Thyroid gland (tissue), 4 donors: Measurements from ENCODE around the gene MAPT. TPM values are rescaled to one million over a fixed set of nuclear protein-coding genes. Genes with fewer than 3 reads are reported as not detected.

Experiments used
- DNase-seq, 2 donors: peaks; one replicate each; pipeline ENCODE4 v3.0.0-alpha.2; 2019
- H3K27ac ChIP-seq, 3 donors: fragments of 200-600 bp; sonication (generic); 1 replicate in 2 of 3; 2 replicates in 1 of 3; pipeline ENCODE4 v1.5.1; 2016 to 2019; ENCODE audit warnings: mild to moderate bottlenecking in 1 of 3, moderate library complexity in 1 of 3
- H3K27me3 ChIP-seq: fragments of 200-600 bp; sonication (generic); one replicate; pipeline ENCODE4 v1.5.1; 2019
- H3K36me3 ChIP-seq, 2 donors: fragments of 200-600 bp; sonication (generic); one replicate each; pipeline ENCODE4 v1.5.1; 2016 to 2019
- H3K4me1 ChIP-seq, 2 donors: fragments of 200-600 bp; sonication (generic); one replicate each; pipeline ENCODE4 v1.5.1; 2017 to 2019
- H3K4me3 ChIP-seq, 3 donors: fragments of 200-600 bp; sonication (generic); replicated peaks in 1 of 3; 1 replicate in 2 of 3; 2 replicates in 1 of 3; pipeline ENCODE4 v1.5.1; 2016; ENCODE audit warnings: mild to moderate bottlenecking in 1 of 3
- H3K9me3 ChIP-seq: fragments of 200-600 bp; sonication (generic); one replicate; pipeline ENCODE4 v1.5.1; 2017
- POLR2A ChIP-seq, 2 donors: fragments of 450-650 bp; IDR thresholded peaks; one replicate each; pipeline ENCODE4 v1.6.1; 2017; ENCODE audit warnings: antibody characterized with exemption in 2 of 2, mild to moderate bottlenecking in 2 of 2, moderate library complexity in 1 of 2
- WGBS, 2 donors: methylation state at CpG; one replicate each; pipeline ENCODE4 v1.1.5; 2017; 5-methylcytosine and 5-hydroxymethylcytosine counted together
- intact Hi-C: fragments of 100-400 bp; cut with DNase I; formaldehyde crosslinking; loops from one replicate; pipeline ENCODE4 v1.15.1; 2023
- total RNA-seq, 4 donors: library from RNA; depleted of rRNA; stranded (reverse); fragments of >200 nt; gene quantifications; one replicate each; pipeline ENCODE4 v1.2.3, GENCODE V29; 2016
- TF ChIP-seq, protein P1 (sequence below), 6 experiments: fragments of 200-600 bp in 3 of 6; fragments of 450-650 bp in 3 of 6; sonication (generic) in 3 of 6; IDR thresholded peaks; one replicate each; pipeline ENCODE4 v1.5.1; 2016 to 2019; ENCODE audit warnings: antibody characterized with exemption in 6 of 6, mild to moderate bottlenecking in 2 of 6, inconsistent platforms in 1 of 6, moderate library complexity in 1 of 6

Gene MAPT
- total RNA-seq, 4 donors from 2014 or later = 0.54 to 1.8 (median 0.92) TPM

GRCh38 chr17:45998987-45999899, 104.9 kb downstream of the MAPT start, which contains the start of gene STH:
TSS of gene STH (plus strand) at chr17:45999250. CDS start at chr17:45999280, 30 bp downstream.
- peaks cover 6 to 8% of the 10 kb centered on the region in 2 donors for H3K4me1 ChIP-seq
- H3K27me3 ChIP-seq = no peaks in the 10 kb centered on the region
- TF ChIP-seq POLR2A (IDR thresholded peaks at IDR 0.05) = no peak
- TF ChIP-seq, protein P1, sequence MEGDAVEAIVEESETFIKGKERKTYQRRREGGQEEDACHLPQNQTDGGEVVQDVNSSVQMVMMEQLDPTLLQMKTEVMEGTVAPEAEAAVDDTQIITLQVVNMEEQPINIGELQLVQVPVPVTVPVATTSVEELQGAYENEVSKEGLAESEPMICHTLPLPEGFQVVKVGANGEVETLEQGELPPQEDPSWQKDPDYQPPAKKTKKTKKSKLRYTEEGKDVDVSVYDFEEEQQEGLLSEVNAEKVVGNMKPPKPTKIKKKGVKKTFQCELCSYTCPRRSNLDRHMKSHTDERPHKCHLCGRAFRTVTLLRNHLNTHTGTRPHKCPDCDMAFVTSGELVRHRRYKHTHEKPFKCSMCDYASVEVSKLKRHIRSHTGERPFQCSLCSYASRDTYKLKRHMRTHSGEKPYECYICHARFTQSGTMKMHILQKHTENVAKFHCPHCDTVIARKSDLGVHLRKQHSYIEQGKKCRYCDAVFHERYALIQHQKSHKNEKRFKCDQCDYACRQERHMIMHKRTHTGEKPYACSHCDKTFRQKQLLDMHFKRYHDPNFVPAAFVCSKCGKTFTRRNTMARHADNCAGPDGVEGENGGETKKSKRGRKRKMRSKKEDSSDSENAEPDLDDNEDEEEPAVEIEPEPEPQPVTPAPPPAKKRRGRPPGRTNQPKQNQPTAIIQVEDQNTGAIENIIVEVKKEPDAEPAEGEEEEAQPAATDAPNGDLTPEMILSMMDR (IDR thresholded peaks at IDR 0.05) = no peak
- intact Hi-C loops = no loop called here
- H3K9me3 ChIP-seq = no peaks in the 10 kb centered on the region
- H3K36me3 ChIP-seq = no peaks in the 10 kb centered on the region
- H3K27ac ChIP-seq = no peak within 1 kb of the TSS
- no peak for DNase-seq
- 88 to 95% methylated on average over 7 to 8 of the region's 8 CpGs for WGBS, 2 donors
- no peak within 1 kb of the TSS for H3K4me3 ChIP-seq

GRCh38 chr17:45999900-46000290, 105.5 kb downstream of the MAPT start:
- Histone ChIP-seq H3K27ac (no peak overlapping the region), H3K4me3 (no peak overlapping the region), H3K27me3 (no peaks in the 10 kb centered on the region), H3K9me3 (no peaks in the 10 kb centered on the region), H3K36me3 (no peaks in the 10 kb centered on the region), H3K4me1 (peaks cover 9 to 11% of the 10 kb centered on the region in 2 donors)
- no peak for DNase-seq
- no peak for TF ChIP-seq POLR2A (IDR thresholded peaks at IDR 0.05)
- TF ChIP-seq, protein P1 (IDR thresholded peaks at IDR 0.05) = no peak
- 84 to 89% methylated on average over 9 of the region's 9 CpGs for WGBS, 2 donors
- intact Hi-C loops = loop anchor here (5.0 to 10.0 kb wide), 2 partner anchors 212 to 285 kb away; no protein-coding TSS in a partner anchor

GRCh38 chr17:46000292-46000691, 105.9 kb downstream of the MAPT start:
- DNase-seq = no peak
- WGBS, 2 donors = 87 to 90% methylated on average over 7 of the region's 7 CpGs
- Histone ChIP-seq H3K36me3 (no peaks in the 10 kb centered on the region), H3K27ac (no peak overlapping the region), H3K9me3 (no peaks in the 10 kb centered on the region), H3K4me1 (peaks cover 9 to 11% of the 10 kb centered on the region in 2 donors), H3K27me3 (no peaks in the 10 kb centered on the region), H3K4me3 (no peak overlapping the region)
- intact Hi-C loops = loop anchor here (5.0 to 10.0 kb wide), 2 partner anchors 212 to 285 kb away; no protein-coding TSS in a partner anchor
- no peak for TF ChIP-seq POLR2A (IDR thresholded peaks at IDR 0.05)
- TF ChIP-seq, protein P1 (IDR thresholded peaks at IDR 0.05) = no peak

GRCh38 chr17:46000757-46001156, 106.4 kb downstream of the MAPT start:
- H3K27me3 ChIP-seq = no peaks in the 10 kb centered on the region
- no peaks in the 10 kb centered on the region for H3K9me3 ChIP-seq
- DNase-seq = no peak
- H3K27ac ChIP-seq = no peak overlapping the region
- 87 to 89% methylated on average over 2 of the region's 2 CpGs for WGBS, 2 donors
- peaks cover 9 to 11% of the 10 kb centered on the region in 2 donors for H3K4me1 ChIP-seq
- intact Hi-C loops = loop anchor here (5.0 to 10.0 kb wide), 2 partner anchors 212 to 284 kb away; no protein-coding TSS in a partner anchor
- TF ChIP-seq POLR2A (IDR thresholded peaks at IDR 0.05) = no peak
- TF ChIP-seq, protein P1 (IDR thresholded peaks at IDR 0.05) = no peak
- H3K4me3 ChIP-seq = no peak overlapping the region
- no peaks in the 10 kb centered on the region for H3K36me3 ChIP-seq
